Right renal pelvis (tissue), 4 donors: ENCODE results near the gene CRYL1. TPM values are rescaled to one million over a fixed set of nuclear protein-coding genes. Genes with fewer than 3 reads are reported as not detected.

Experiments
- DNase-seq, 4 donors: peaks; one replicate each; pipeline ENCODE4 v3.0.0-alpha.2; 2013; ENCODE audit warnings: low read depth in 4 of 4, low spot score in 3 of 4, missing footprints in 1 of 4
- polyA plus RNA-seq, 4 donors: library from polyadenylated mRNA; unstranded; fragments of 120-200 nt; gene quantifications; one replicate each; pipeline ENCODE4 v1.2.1, GENCODE V29; 2013; ENCODE audit not compliant: insufficient read length in 4 of 4

CRYL1 gene, protein sequence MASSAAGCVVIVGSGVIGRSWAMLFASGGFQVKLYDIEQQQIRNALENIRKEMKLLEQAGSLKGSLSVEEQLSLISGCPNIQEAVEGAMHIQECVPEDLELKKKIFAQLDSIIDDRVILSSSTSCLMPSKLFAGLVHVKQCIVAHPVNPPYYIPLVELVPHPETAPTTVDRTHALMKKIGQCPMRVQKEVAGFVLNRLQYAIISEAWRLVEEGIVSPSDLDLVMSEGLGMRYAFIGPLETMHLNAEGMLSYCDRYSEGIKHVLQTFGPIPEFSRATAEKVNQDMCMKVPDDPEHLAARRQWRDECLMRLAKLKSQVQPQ
- 100 to 1,000 TPM; 136 to 159 (median 141) TPM for polyA plus RNA-seq

DNA sequence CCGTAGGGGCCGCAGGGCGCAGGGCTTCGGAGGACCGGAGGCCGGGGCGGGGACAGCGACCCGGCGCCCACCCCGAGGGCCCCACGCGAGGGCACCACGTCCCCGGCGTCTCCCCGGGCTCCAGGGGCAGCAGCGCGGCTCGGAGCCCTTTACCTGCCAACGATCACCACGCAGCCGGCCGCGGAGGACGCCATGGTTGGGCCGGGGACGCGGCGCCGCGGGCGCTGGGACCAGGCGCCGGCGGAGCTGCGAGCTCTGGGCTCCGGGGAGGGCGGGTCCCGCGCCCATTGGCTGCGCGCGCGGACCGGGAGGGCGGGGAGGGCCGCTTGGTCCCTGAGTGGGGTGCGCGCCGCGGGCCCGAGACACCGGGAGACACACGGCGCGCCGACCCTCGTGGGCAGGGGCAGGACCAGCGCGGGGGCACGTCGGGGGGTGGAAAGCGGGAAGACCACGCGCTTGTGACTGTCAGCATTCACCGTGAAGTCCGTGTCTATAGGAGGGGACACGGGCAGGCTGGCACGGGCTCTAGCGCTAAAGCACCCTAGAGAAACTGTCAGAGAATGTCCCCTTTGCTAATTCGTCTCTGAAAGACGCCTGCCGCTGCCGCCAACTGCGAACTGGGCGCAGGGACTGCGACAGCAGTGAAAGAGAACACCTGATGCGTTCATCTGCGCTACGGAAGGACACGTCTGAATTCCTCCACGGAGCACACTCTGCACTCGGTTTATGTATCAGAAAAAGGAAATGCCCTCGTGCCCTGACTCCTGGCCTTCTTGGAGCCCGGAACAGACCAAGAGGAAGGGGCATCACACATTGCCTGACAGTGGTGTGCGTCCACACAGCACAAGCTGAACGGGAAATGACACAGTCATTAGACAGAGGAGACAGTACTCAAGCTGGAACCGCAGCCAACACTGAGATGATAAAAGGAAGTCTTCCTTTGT lies at the start of gene CRYL1:
TSS of gene CRYL1 (minus strand) at position 257 of the 944 bp plus-strand sequence. CDS start at position 194, 63 bp downstream.
- peak in 2 of 4 donors; percentile 33 to 55 for DNase-seq

DNA sequence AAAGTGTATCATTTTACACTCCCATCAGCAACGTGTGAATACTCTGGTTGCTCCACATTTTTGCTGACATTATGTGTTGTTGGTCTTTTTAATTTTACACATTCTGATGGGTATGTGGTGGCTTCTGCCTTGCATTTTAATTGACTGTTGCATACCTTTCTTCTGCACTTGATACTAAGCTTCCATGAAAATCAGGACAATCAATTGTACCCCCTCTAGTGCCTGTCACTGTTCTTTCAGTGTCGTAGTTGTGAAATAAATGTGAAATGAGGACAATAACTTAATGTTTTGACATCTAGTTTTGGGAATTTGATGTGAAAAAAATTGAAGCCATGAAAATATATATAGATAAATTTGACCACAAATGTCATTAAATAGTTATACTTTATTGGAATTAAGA lies 48.0 kb upstream of the CRYL1 start:
- DNase-seq = no peak

DNA sequence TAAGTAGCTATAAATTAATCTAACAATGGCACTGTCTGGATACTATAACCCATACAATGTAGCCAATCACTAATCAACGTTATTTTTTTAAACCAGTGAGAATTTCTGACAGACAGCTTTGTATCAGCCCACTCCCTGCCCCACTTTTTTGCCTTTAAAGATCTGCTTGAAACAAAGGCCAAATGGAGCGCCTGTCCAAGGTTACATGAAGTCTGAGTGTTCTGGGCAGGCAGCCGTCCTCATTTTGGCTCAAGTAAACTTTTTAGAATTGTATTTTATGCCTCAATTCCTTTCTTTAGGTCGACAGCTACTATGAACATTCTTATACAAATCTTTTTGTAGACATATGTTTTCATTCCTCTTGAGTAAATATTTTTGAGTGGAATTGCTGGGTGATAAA lies 47.5 kb upstream of the CRYL1 start:
- DNase-seq = no peak

DNA sequence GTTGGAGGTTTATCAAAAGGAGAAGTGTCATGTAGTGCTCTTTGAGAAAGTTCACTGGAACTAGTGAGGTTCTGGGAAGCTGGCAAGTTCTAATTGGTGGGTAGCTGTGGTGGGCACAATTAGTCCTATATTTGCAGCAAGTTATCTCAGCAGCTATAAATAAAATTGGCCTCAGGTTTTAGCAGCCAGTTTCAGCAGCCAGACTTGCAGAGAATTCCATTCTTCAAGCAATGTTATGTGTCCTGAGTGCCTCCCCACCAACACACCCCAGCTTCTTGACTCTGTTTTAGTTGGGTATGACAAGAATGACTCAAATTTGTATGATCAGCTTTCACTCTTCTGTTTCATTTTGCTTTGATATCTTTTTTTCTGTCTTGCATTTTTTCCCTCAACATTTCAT lies 46.0 kb upstream of the CRYL1 start:
- DNase-seq = no peak

DNA sequence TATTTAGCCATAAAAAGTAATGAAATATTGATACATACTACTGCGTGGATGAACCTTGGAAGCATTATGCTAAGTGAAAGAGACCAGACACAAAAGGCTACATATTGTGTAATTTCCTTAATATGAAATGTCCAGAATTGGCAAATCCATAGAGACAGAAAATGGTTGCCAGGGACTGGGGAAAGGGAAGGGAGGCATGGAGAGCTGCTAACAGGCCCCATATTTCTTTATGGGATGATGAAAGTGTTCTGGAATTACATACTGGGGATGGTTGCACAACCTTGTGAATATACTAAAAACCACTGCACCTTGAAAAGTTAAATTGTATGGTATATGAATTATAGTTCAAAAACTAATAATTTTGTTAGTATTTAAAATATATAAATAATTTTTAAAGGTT lies 44.9 kb upstream of the CRYL1 start:
- no peak for DNase-seq

DNA sequence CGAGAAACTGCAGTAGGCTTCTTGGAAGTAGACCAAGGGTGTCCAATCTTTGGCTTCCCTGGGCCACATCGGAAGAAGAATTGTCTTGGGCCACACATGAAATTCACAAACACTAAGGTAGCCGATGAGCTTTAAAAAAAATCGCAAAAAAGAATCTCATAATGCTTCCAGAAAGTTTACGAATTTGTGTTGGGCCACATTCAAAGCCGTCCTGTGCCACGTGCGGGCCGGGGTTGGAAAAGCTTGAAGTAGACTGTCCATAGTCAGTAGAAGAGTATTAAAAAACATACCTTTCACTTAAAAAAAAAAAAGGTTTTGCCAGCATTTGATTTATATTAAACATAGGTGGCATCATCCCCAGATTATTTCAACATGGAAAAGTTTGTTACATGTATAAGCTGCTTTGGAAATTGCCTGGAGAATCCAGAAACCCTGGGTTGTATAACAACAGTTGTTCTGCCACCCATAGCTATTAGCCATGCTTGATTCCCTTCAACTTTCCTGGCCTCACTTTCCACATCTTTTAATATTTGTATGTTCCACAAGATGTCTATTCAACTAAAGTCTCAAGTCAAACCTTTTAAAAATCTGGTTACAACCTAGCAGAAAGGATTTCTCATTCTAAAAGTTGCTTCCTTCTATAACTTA lies 42.3 kb upstream of the CRYL1 start:
- DNase-seq = no peak

DNA sequence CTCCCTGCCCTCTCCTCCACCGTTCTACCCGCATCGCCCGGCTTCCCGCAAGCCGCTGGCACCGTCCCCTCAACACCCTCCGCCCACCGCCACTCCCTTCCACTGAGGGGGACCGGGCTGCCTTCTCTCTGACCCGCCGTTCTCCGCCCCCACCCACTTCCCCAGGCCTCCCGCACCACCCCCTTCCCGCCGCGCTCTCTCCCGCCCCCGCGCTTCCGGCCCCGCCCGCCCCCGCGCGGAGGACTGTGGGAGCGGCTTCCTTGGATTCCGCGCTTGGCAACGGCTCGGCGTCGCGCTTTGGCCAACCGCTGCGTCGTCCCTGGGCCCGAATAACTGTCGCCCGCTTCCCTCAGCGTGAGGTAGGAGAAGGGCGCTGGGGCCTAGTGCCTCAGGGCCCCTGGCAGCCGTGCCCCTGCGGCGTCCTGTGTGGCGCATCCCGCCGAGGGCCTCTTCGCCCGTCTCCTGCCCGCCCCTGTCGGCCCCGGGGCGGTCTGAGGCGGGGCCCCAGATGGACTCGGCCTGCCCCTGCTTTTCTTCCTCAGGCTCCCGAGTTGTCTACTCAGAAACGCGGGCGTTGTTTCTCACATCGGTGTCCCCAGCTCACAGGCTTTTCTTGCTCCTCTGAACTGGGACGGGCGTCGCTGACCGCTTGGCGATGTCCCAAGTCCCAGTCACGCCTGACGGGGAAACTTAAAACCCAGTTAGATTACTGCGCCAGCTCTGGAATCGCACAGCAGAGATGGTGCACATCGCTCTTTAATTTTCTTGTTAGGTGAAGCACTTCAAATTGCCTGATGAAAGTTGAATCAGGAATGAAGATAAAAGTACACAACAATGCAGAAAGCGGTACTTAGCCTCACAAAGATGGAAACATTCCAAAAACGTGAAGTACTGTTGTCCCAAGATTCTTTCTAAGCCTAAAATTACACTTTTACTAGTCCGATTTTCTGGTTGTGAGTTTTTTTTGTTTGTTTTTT lies 41.5 kb upstream of the CRYL1 start, which contains the start of gene IFT88:
TSS of gene IFT88 (plus strand) at position 260 of the 977 bp plus-strand sequence. CDS start 7,229 bp downstream, outside the sequence.
- DNase-seq = peak; percentile 74 to 83 (median 80)

DNA sequence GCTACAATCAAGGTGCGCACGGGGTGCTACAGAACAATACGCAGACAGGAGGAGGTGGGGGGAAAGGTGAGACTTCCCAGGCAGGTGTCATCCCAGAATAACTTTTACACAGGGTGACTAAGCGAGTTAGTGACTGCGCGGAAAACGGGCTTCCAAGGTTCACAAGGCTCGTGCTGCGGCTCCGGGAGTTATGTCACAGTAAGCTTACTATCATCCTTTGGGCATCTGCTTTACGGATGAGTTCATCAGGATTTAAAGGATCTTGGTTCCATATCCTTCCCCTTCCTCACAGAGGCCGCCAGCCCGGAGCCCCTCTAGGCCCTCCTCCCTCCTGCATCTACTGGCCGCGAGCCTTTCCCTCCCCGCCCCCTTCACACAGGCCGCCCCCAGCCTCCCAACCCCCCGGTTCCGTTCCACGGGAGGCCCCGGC lies 40.8 kb upstream of the CRYL1 start:
- peak in 3 of 4 donors; percentile 51 to 62 (median 60) for DNase-seq

DNA sequence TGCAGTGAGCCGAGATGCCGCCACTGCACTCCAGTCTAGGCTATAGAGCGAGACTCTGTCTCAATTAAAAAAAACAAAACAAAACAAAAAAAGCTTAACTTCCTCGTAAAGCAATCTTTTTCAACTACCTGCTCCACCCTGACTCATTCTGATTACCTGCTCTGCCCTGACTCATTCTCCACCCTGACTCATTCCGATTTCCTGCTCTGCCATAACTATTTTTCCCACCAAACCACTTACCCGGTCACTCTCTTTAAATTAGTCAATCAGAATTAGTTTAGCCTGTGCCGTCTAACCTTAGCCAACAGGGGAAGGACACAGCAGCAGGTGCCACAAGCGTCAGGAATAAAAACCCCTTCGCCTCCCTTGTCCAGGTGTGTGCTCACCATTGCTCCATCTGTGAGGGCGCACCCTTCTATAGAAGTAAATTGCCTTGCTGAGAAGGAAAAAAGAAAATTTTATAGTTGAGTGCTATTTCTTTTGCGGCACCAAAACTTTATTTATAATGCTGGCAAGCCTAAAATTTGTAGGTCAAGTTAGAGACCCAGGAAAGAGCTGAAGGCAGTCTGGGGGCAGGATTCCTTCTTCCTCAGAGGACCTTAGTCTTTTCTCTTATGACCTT lies 39.6 kb upstream of the CRYL1 start:
- DNase-seq = no peak

DNA sequence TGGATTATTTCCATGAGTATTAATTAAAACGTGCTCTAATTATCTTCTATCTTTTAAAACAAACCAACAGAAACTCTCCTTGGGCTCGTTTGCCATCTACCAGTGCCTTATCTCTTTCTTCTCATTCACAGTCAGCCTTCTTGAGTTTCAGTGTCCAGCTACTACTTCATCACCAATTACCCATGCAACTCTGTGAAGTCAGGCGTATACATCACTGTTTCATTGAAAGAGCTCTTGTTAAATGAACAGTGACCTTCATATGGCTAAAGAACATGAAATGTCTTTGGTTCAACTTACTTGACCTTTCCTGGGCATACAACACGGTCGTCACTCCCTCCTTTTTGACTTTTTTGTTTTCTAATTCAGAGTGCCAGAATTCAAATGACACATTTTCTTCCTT lies 36.1 kb upstream of the CRYL1 start:
- peak in 1 of 4 donors; percentile 24 for DNase-seq

DNA sequence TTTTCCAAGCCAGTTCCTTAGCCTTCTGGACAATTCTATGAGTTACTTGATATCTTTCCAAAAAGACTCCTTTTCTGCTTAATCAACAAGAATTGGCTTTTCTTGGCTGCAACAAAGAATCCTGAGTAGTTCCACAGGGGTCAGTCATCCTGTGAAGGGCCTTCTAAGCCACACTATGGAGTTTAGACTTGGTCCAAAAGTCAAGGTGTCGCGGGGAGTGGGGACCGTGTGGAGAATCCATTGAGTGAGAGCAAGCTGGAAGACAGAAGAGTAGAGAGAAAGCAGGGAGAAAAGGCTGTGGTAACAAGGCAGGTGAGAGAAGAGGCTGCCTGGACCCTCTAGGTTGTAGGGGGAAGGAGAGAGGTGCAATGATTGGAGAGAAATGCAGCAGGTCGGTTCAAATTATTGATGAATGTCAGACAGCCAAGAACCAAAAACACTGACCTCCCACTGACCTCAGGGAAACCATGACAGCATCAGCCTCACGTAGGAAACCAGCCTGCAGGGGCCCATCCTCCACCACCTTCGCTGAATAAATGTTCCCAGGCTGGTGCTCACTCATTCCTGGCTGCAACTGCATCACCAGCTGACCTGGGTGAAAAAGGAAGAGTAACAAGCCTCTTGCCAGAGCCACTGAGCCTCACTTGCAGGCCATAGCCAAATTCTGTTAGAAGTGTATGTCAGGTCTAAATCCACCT lies 34.2 kb upstream of the CRYL1 start:
- no peak for DNase-seq

DNA sequence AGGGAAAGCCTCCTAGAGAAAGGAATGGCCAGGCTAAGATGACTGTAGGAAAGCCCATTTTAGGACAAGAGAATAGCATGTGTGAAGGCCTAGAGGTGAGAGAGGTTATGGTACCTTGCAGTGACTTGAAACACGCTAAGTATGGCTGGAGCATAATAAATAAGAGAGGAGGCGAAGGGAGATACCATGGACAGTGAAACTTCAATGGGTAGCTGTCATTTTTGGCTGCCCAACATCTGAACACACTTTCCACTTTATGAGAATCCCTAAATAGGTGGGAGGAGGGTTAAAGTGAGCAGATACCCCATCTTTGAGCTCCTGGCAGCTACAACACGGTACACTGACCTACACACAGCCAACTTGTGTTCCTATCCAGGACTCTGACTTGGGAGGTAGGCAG lies 33.3 kb upstream of the CRYL1 start:
- DNase-seq = no peak

DNA sequence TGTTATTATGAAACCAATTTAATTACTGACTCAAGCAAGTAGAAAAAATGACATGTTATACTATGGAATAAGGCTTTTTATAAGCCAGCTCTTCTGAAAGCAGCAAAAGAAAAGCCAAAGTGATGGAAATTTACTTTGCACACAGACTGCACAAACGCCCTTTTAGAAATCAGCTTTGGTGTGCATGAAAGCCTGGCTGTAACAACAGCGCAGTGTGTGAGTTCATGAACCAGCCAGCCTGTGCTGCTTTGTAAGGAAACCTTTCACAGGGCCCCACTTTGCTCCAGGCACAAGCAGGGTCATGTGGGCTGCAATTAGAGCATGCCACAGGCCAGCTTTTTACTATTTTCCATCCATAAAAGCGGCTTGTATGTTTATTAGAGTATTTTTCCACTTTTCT lies 27.7 kb upstream of the CRYL1 start:
- DNase-seq = peak in 1 of 4 donors; percentile 18

DNA sequence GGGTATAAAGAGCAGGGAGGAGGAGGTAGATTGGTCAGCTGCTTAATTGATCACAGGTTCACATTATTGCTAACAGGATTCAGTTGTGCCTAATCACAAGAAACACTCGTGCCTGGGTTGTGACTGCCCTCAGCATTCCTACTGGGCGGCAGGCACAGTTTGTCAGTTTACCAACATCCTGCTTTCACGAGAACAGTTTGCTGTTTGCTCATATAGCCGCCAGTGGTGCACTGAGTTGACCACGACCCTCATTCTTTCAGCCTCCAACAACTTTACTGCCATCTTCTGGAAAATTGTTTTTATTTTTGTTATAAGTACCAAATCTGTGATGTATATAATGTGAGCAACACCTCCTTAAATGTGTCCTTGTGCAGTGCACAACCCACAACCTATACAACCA lies 25.1 kb upstream of the CRYL1 start:
- no peak for DNase-seq

DNA sequence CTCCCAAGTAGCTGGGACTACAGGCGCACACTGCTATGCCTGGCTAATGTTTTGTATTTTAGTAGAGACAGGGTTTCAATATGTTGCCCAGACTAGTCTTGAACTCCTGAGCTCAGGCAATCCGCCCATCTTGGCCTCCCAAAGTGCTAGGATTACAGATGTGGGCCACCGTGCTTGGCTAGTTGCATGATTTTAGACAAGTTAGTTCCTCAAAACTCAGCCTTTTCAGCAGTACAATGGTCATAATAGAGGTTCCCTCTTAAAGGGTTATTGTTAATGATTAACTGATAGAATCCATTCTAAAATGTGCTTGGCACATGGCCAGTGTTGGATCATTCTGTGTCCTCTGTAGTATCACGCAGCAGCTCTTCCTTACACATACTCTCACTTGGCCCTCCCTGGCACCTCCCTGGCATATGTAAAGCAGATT lies 21.8 kb upstream of the CRYL1 start:
- DNase-seq = no peak

DNA sequence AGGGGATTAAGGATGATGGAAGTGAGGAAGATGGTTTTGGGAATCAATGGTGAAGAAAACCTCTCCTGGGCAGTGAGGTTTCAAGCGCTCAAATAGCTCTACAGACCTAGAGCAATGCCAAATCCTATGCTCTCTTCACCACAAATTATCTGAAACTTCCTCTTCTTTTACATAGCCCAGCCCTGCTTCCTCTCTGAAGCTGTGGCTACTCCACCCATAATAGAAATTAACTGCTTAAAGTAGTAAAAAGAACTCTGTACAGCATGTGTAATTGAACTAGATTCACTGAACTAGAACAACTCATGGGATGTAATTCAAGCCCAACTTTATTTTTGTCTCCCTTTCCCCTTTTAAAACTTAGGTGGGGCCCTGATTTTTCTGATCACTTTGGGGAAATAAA lies 20.9 kb upstream of the CRYL1 start:
- DNase-seq = no peak

DNA sequence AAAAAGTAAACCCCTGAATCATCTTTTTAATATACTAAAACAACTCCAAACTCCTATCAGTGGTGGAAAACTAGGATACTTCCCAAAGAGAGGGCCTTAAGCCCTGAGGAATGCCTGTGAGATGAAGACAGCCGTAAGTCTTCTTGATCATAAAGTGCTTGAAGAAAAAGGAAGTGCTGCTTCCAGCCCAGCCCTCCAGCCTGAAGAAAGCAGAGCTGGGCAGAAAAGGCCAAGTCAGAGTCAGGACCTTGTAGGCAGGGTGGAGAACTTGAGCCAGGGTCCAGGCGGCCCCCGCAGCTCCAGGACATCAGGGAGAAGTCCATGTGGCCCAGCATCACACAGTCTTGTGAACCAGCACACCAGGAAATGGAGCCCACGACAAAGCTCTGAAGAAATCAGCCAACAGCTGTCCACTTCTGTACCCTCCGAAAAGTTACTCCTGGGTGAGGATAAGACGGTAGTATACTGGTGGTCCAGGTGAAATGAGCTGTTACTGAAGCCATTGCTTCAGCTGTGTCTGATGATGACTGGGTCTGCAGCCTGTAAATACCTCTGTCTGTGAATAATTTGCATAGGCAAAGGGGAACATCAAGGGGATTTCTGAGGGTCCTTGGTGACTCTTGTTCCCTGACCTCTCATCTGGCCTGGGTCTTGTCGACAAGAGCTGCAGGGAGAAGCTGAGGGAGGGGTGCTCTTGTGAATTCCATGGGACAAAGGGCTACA lies 18.7 kb upstream of the CRYL1 start:
- DNase-seq = no peak

DNA sequence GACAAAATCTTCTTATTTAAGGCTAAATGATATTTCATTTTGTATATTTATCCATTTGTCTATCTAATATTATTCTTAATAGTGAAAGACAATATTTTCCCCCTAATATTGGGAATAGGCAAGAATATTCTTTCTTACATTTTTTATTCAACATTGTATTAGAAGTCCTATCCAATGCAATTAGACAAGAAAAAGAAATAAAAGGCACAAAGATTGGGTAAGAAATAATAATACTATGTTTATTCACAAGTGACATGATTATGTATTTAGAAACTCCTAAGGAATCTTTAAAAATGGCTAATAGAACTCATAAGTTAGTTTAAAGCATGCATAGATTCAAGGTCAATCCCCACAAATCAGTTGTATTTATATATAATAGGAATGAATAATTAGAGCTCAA lies 11.3 kb upstream of the CRYL1 start:
- DNase-seq = no peak
